Progenitor cell of endocrine pancreas (in vitro differentiated cells): Measurements from ENCODE around the gene PAPSS1. TPM values are rescaled to one million over a fixed set of nuclear protein-coding genes. Genes with fewer than 3 reads are reported as not detected.
A peak's percentile ranks its signal among the peaks of the same experiment; 100 is the strongest.

Experiments
- DNase-seq: peaks from one replicate; pipeline ENCODE4 v3.0.0; 2021; ENCODE audit warnings: low spot score; ENCODE audit not compliant: unreplicated experiment
- H3K27ac Mint-ChIP-seq: 2 replicates; pipeline ENCODE4 v1.8.0; 2021; ENCODE audit warnings: mild to moderate bottlenecking, moderate library complexity, mixed read lengths
- H3K27me3 Mint-ChIP-seq: 2 replicates; pipeline ENCODE4 v1.8.0; 2021; ENCODE audit warnings: mixed read lengths
- H3K36me3 Mint-ChIP-seq: 2 replicates; pipeline ENCODE4 v1.8.0; 2022; ENCODE audit warnings: mixed read lengths; ENCODE audit not compliant: insufficient read depth
- H3K4me1 Mint-ChIP-seq: 2 replicates; pipeline ENCODE4 v1.8.0; 2021; ENCODE audit warnings: low read depth, mixed read lengths
- H3K4me3 Mint-ChIP-seq: 2 replicates; pipeline ENCODE4 v1.8.0; 2021; ENCODE audit warnings: low read depth, mild to moderate bottlenecking, moderate library complexity, mixed read lengths
- H3K9me3 Mint-ChIP-seq: 2 replicates; pipeline ENCODE4 v1.8.0; 2021; ENCODE audit warnings: low read depth, mixed read lengths
- CTCF ChIP-seq: fragments of 200-600 bp; sonication (generic); IDR thresholded peaks from one replicate; pipeline ENCODE4 v1.5.0; 2021; ENCODE audit warnings: antibody characterized with exemption, mild to moderate bottlenecking; ENCODE audit not compliant: unreplicated experiment
- total RNA-seq: library from RNA; stranded (reverse); gene quantifications from 2 replicates; pipeline ENCODE4 v1.2.1, GENCODE V29; 2021

Gene PAPSS1
- total RNA-seq, 1 donor from 2014 or later: 136 TPM

- peaks cover 9% of the 10 kb centered on the region for H3K9me3 Mint-ChIP-seq
- H3K4me1 Mint-ChIP-seq: peaks cover 55% of the 10 kb centered on the region
- H3K27ac Mint-ChIP-seq: peak overlapping the region; percentile 59
- no peak overlapping the region for H3K4me3 Mint-ChIP-seq
- no peaks in the 10 kb centered on the region for H3K27me3 Mint-ChIP-seq
- no peak for TF ChIP-seq CTCF
- peaks cover 31% of the 10 kb centered on the region for H3K36me3 Mint-ChIP-seq
- no peak for DNase-seq
Observed at GRCh38 chr4:107714256-107714655, 5.8 kb downstream of the PAPSS1 start.

GRCh38 chr4:107712236-107712635, 7.8 kb downstream of the PAPSS1 start:
- no peak for TF ChIP-seq CTCF
- DNase-seq: no peak
- H3K27me3 Mint-ChIP-seq: no peaks in the 10 kb centered on the region
- H3K9me3 Mint-ChIP-seq: peaks cover 15% of the 10 kb centered on the region
- peaks cover 34% of the 10 kb centered on the region for H3K36me3 Mint-ChIP-seq
- no peak overlapping the region for H3K4me3 Mint-ChIP-seq
- peaks cover 46% of the 10 kb centered on the region for H3K4me1 Mint-ChIP-seq
- no peak overlapping the region for H3K27ac Mint-ChIP-seq

DNA sequence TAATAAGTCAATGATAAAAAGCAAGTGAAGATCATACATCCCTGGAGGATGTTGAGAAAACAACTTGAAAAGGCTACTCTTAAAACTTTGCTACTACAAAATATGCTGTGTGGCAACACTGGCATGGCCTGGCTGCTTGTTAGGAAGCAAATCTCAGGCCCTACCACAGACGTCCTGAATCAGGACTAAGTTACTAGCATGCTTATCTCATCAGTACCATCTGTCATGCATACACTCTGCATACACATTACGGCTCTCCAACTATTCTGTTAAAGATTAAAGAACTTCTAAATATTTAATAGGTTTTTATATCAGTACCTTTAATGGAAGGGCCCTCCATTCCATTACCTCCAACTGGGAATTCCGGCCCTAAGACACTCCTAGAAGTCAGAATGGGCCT, 8.2 kb downstream of the PAPSS1 start:
- no peak for DNase-seq
- no peak overlapping the region for H3K4me3 Mint-ChIP-seq
- H3K27ac Mint-ChIP-seq: no peak overlapping the region
- peaks cover 45% of the 10 kb centered on the region for H3K4me1 Mint-ChIP-seq
- H3K9me3 Mint-ChIP-seq: peaks cover 15% of the 10 kb centered on the region
- H3K36me3 Mint-ChIP-seq: peaks cover 34% of the 10 kb centered on the region
- H3K27me3 Mint-ChIP-seq: no peaks in the 10 kb centered on the region
- no peak for TF ChIP-seq CTCF

DNA sequence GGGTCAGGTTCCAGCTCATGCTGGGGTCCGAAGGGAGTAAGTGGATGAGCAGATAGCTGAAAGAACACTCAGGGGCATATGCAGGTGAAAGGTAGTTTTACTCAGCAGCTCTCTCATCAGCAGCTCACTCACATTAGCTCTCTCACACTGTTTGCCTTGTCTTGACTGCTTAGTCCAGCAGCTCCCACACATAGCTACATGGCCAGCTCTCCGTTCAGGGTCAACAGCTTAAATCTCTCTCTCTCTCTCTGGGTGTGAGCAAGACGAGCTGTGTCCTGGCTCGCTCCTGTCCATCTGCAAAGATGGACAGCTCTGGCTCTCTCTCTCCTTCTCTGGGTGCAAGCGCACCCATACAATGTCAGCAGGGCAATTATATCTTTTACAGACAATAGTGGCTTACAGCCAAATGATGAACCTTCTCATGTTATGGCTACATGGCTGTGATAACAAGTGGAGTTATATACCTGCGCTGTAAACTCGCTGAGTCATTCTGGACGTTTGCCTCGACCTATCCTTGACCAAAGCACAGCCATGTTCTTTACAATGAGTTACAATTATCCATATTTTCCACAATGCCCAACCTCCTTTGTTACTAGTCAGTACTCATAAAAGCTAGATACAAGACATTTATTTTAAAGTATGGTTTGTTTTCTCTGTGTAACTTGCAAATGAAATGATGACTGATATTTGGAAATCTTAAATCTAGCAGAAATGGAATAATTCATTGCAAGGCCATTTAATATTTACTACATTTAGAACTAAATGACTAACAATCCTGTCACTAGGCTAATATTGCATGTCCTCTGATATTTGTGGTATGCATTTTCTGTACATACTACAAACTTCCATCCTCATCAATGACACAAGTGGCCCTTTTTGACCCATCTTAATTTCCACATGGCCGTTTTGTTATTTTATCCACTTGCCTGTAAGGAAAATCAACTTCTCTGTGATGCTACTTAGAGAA, 9.3 kb downstream of the PAPSS1 start:
- Mint-ChIP-seq H3K27me3 (no peaks in the 10 kb centered on the region), H3K36me3 (peaks cover 39% of the 10 kb centered on the region), H3K4me3 (no peak overlapping the region), H3K4me1 (peaks cover 39% of the 10 kb centered on the region), H3K27ac (no peak overlapping the region), H3K9me3 (peaks cover 20% of the 10 kb centered on the region)
- DNase-seq: no peak
- TF ChIP-seq CTCF: no peak

GRCh38 chr4:107709916-107710315, 10.1 kb downstream of the PAPSS1 start:
- H3K4me3 Mint-ChIP-seq: no peak overlapping the region
- H3K27ac Mint-ChIP-seq: peak overlapping the region; percentile 15
- TF ChIP-seq CTCF: no peak
- no peak for DNase-seq
- no peaks in the 10 kb centered on the region for H3K27me3 Mint-ChIP-seq
- peaks cover 38% of the 10 kb centered on the region for H3K4me1 Mint-ChIP-seq
- H3K9me3 Mint-ChIP-seq: peaks cover 29% of the 10 kb centered on the region
- H3K36me3 Mint-ChIP-seq: peaks cover 44% of the 10 kb centered on the region
